Nephron (organoid): ENCODE results near the gene PRR30.
A peak's percentile ranks its signal among the peaks of the same experiment; 100 is the strongest.

Source experiments
- H3K27ac Mint-ChIP-seq, 3 experiments: 2 replicates each; pipeline ENCODE4 v1.8.0; 2020; ENCODE audit warnings: mixed read lengths in 3 of 3, mild to moderate bottlenecking in 2 of 3, moderate library complexity in 1 of 3
- H3K27me3 Mint-ChIP-seq: 2 replicates; pipeline ENCODE4 v1.8.0; 2021; ENCODE audit warnings: low read depth, mild to moderate bottlenecking, moderate library complexity, mixed read lengths
- H3K36me3 Mint-ChIP-seq: 2 replicates; pipeline ENCODE4 v1.8.0; 2020; ENCODE audit warnings: low read depth, mixed read lengths
- H3K4me1 Mint-ChIP-seq: 2 replicates; pipeline ENCODE4 v1.8.0; 2020; ENCODE audit warnings: mixed read lengths
- H3K4me3 Mint-ChIP-seq, 3 experiments: 2 replicates each; pipeline ENCODE4 v1.8.0; 2020; ENCODE audit warnings: mild to moderate bottlenecking in 3 of 3, mixed read lengths in 3 of 3, moderate library complexity in 2 of 3
- H3K9me3 Mint-ChIP-seq: 2 replicates; pipeline ENCODE4 v1.8.0; 2020; ENCODE audit warnings: mixed read lengths
- TF ChIP-seq, protein P1 (sequence below), 3 experiments: fragments of 200-600 bp; sonication (generic); IDR thresholded peaks; one replicate each; pipeline ENCODE4 v1.5.0; 2021; ENCODE audit warnings: antibody characterized with exemption in 3 of 3; ENCODE audit not compliant: unreplicated experiment in 3 of 3

Gene PRR30

DNA sequence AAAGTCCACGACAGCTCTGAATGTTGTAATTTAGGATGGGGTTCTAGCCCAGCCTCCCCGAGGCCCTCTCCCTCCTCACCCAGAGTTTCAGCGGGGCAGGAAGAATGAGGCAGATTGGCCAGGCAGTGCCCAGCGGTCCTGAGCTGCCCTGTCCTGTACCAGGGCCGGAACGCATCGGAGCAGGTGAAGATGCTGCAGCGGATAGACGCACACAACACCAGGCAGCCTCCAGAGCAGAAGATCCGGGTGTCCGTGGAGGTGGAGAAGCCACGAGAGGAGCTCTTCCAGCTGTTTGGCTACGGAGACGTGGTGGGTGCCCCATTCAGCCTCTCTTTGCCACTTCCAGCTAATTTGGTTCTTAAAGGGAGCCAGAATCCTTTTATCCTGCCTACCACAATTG lies 41.9 kb downstream of the PRR30 start:
- H3K4me3 Mint-ChIP-seq = no peak overlapping the region
- no peak overlapping the region for H3K27ac Mint-ChIP-seq
- H3K27me3 Mint-ChIP-seq = peaks cover 3% of the 10 kb centered on the region
- H3K4me1 Mint-ChIP-seq = peaks cover 14% of the 10 kb centered on the region
- H3K36me3 Mint-ChIP-seq = no peaks in the 10 kb centered on the region
- TF ChIP-seq, protein P1, sequence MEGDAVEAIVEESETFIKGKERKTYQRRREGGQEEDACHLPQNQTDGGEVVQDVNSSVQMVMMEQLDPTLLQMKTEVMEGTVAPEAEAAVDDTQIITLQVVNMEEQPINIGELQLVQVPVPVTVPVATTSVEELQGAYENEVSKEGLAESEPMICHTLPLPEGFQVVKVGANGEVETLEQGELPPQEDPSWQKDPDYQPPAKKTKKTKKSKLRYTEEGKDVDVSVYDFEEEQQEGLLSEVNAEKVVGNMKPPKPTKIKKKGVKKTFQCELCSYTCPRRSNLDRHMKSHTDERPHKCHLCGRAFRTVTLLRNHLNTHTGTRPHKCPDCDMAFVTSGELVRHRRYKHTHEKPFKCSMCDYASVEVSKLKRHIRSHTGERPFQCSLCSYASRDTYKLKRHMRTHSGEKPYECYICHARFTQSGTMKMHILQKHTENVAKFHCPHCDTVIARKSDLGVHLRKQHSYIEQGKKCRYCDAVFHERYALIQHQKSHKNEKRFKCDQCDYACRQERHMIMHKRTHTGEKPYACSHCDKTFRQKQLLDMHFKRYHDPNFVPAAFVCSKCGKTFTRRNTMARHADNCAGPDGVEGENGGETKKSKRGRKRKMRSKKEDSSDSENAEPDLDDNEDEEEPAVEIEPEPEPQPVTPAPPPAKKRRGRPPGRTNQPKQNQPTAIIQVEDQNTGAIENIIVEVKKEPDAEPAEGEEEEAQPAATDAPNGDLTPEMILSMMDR (IDR thresholded peaks at IDR 0.05; ENCODE audit: unreplicated experiment in 3 of 3) = no peak
- H3K9me3 Mint-ChIP-seq = no peaks in the 10 kb centered on the region

DNA sequence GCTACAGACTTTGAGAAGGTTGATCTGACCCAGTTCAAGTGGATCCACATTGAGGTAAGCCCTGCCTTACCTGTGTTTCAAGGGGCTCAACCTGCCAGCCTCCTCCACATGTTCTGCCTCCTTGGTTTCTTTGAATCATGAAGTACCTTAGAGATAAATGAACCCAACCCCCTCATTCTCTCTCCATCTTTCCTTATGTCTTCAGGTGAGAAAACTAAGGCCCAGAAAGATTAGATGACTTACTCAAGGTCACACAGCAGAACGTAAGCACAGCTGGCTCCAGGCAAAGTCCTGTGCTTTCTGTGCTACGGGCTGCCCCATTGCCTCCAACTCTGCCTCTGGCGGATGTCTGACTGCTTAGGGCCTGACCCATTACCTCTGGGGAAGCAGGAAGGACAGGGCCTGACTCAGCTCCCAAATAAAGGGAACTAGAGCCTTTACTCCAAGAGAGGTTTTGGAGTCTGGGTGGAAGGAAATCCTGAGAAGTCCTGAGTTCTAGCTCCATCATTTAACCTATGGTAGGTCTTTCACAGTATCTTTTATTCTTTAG lies 42.4 kb downstream of the PRR30 start:
- Mint-ChIP-seq H3K9me3 (no peaks in the 10 kb centered on the region), H3K4me1 (peaks cover 14% of the 10 kb centered on the region), H3K27ac (peak overlapping the region in 1 of 3 experiments; percentile 76), H3K4me3 (no peak overlapping the region), H3K36me3 (no peaks in the 10 kb centered on the region), H3K27me3 (peaks cover 3% of the 10 kb centered on the region)
- TF ChIP-seq, protein P1 (IDR thresholded peaks at IDR 0.05; ENCODE audit: unreplicated experiment in 3 of 3) = no peak

DNA sequence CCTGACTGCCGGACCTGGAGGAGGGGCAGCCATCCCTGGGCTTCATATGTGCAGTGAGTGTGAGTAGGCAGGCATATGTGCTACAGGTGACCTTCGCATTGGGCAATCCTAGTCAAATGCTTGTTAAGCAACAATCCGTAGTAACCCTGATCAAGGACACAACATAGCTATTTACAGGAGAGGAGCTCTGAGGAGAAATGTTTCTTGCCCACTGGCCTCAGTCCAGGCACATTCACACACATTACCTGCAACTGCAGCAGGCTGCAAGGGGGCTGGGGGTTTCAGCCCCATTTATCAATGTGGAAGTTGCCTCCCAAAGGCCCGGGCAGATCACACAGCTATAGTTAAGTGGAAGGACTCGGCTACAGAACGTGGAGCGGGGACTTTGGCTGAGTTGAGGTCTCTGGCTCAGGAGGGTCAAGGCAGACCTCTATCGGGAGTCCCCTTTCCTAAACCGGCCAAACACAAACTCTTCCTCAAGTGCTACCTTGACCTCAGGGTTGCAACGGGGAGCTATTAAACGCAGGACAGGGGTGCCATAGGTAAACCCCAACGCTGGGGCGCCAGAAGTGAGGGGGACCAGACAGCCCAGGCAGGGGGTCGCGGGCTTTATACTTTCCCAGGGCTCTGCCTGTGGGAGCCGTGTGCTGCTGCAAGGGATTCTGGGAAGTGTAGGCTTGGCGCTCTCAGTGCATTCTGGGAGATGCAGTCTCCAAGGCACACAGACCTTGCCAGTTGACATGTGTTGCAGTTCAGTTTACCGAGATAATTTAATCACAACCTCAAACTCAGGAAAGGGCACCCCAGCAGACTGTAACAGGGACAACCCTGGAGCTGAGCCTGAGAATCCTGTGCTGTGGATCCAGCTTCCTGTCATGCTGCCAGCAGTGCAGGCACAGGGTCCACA lies 43.2 kb downstream of the PRR30 start:
- Mint-ChIP-seq H3K36me3 (no peaks in the 10 kb centered on the region), H3K9me3 (no peaks in the 10 kb centered on the region), H3K27me3 (peaks cover 3% of the 10 kb centered on the region), H3K4me3 (peak overlapping the region; percentile 76 to 81 (median 78)), H3K27ac (peak overlapping the region; percentile 72 to 77 (median 76)), H3K4me1 (peaks cover 14% of the 10 kb centered on the region)
- TF ChIP-seq, protein P1 (IDR thresholded peaks at IDR 0.05; ENCODE audit: unreplicated experiment in 3 of 3) = no peak

DNA sequence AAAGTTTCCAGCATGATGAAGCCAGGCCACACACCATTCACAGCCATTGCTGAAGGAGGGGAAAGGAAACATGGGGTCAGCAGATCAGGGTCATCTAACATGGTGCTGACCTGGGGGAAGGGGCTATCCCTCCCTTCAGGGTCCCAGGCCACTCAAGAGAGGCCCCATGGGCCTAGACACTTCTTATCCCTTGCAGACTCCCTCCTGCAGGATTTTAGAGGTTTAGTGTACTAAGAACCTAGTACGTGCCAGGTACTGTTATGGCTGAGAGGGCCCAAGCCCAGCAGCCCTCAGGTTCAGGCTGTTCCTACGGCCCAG lies 43.8 kb downstream of the PRR30 start:
- Mint-ChIP-seq H3K27me3 (peaks cover 3% of the 10 kb centered on the region), H3K4me3 (peak overlapping the region; percentile 76 to 81 (median 78)), H3K4me1 (peaks cover 14% of the 10 kb centered on the region), H3K27ac (peak overlapping the region; percentile 60 to 77 (median 72)), H3K36me3 (no peaks in the 10 kb centered on the region), H3K9me3 (no peaks in the 10 kb centered on the region)
- TF ChIP-seq, protein P1 (IDR thresholded peaks at IDR 0.05; ENCODE audit: unreplicated experiment in 3 of 3) = no peak

DNA sequence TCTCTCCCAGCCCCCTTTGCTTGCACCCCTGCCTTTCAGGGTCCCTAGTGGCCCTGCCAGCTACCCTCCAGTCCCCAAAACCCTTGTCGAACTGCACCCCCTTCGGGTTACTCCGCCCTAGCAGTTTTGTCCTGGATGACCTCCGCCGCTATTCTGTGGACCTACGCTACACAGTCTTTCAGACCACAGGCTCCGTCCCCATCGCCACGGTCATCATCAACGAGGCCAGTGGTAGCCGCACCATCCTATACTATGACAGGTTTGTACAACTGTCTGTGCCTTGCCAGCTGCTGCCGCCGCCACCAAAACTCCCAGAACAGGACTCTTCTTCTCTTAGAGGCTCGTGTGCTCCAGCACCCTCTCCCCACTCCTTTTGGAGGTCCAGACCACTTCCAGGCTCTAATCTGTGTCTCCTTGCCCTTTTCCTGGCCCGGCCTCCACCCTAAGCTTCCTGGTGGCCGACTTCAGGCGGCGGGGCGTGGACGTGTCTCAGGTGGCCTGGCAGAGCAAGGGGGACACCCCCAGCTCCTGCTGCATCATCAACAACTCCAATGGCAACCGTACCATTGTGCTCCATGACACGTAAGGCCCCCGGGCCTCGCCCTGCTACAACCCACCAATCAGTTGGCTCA lies 44.7 kb downstream of the PRR30 start:
- peaks cover 3% of the 10 kb centered on the region for H3K27me3 Mint-ChIP-seq
- H3K4me3 Mint-ChIP-seq = no peak overlapping the region
- H3K27ac Mint-ChIP-seq = peak overlapping the region in 2 of 3 experiments; percentile 5 to 79
- TF ChIP-seq, protein P1 (IDR thresholded peaks at IDR 0.05; ENCODE audit: unreplicated experiment in 3 of 3) = no peak
- H3K36me3 Mint-ChIP-seq = no peaks in the 10 kb centered on the region
- no peaks in the 10 kb centered on the region for H3K9me3 Mint-ChIP-seq
- H3K4me1 Mint-ChIP-seq = peaks cover 14% of the 10 kb centered on the region
